ENCODE measurements around the gene ZMYND8. TPM values are rescaled to one million over a fixed set of nuclear protein-coding genes. Genes with fewer than 3 reads are reported as not detected.

Gene ZMYND8
- polyA plus RNA-seq, 1 donor from 2014 or later, result 16.8 TPM

- Histone ChIP-seq H3K9me3 (ENCODE audit: low read length) (no peaks in the 10 kb centered on the region), H3K9me2 (ENCODE audit: insufficient read depth, low read length) (no peaks in the 10 kb centered on the region), H3K79me2 (replicated peaks; ENCODE audit: insufficient read depth, low read length) (no peaks in the 10 kb centered on the region), H3K4me3 (ENCODE audit: low read length) (no peak overlapping the region), H3K4me2 (ENCODE audit: low read length) (no peak overlapping the region), H3K9ac (ENCODE audit: low read length) (no peak overlapping the region), H2AFZ (ENCODE audit: low read depth, low read length) (no peak overlapping the region), H3K27me3 (ENCODE audit: insufficient read depth, low read depth, low read length) (no peaks in the 10 kb centered on the region), H4K20me1 (ENCODE audit: insufficient read depth) (no peaks in the 10 kb centered on the region), H3K36me3 (ENCODE audit: insufficient read depth, low read length) (no peaks in the 10 kb centered on the region), H3K27ac (ENCODE audit: low read length) (no peak overlapping the region), H3F3A (ENCODE audit: insufficient read depth, low read length, poor library complexity, severe bottlenecking) (peaks cover 4% of the 10 kb centered on the region)
- TF ChIP-seq TAF1 (IDR thresholded peaks at IDR 0.05; ENCODE audit: low read depth), result no peak
- TF ChIP-seq RAD21 (conservative IDR thresholded peaks at IDR 0.05), result no peak
- TF ChIP-seq REST (IDR thresholded peaks at IDR 0.05; ENCODE audit: borderline replicate concordance), result no peak
- no peak for TF ChIP-seq MXI1 (conservative IDR thresholded peaks at IDR 0.05; ENCODE audit: poor library complexity, severe bottlenecking)
- no peak for TF ChIP-seq SMC3 (conservative IDR thresholded peaks at IDR 0.05; ENCODE audit: poor library complexity)
- no peak for TF ChIP-seq EP300 (conservative IDR thresholded peaks at IDR 0.05; ENCODE audit: poor library complexity, severe bottlenecking)
- TF ChIP-seq CTCF (IDR thresholded peaks at IDR 0.05; ENCODE audit: poor library complexity, severe bottlenecking), result no peak
- no peak for TF ChIP-seq POLR2AphosphoS5 (IDR thresholded peaks at IDR 0.05)
- no peak for TF ChIP-seq EZH2 (IDR thresholded peaks at IDR 0.05; ENCODE audit: borderline replicate concordance, insufficient read depth, low read length, poor library complexity, severe bottlenecking)
Measured at GRCh38 chr20:47285189-47285588, 71.3 kb downstream of the ZMYND8 start.

GRCh38 chr20:47284373-47284772 is 72.1 kb downstream of the ZMYND8 start:
- no peaks in the 10 kb centered on the region for H3K36me3 ChIP-seq (ENCODE audit: insufficient read depth, low read length)
- no peak for TF ChIP-seq SMC3 (conservative IDR thresholded peaks at IDR 0.05; ENCODE audit: poor library complexity)
- no peak for TF ChIP-seq MXI1 (conservative IDR thresholded peaks at IDR 0.05; ENCODE audit: poor library complexity, severe bottlenecking)
- no peak for TF ChIP-seq POLR2AphosphoS5 (IDR thresholded peaks at IDR 0.05)
- TF ChIP-seq CTCF (IDR thresholded peaks at IDR 0.05; ENCODE audit: poor library complexity, severe bottlenecking), result no peak
- TF ChIP-seq REST (IDR thresholded peaks at IDR 0.05; ENCODE audit: borderline replicate concordance), result no peak
- no peak for TF ChIP-seq EZH2 (IDR thresholded peaks at IDR 0.05; ENCODE audit: borderline replicate concordance, insufficient read depth, low read length, poor library complexity, severe bottlenecking)
- TF ChIP-seq RAD21 (conservative IDR thresholded peaks at IDR 0.05), result no peak
- TF ChIP-seq TAF1 (IDR thresholded peaks at IDR 0.05; ENCODE audit: low read depth), result no peak
- no peak for TF ChIP-seq EP300 (conservative IDR thresholded peaks at IDR 0.05; ENCODE audit: poor library complexity, severe bottlenecking)

More at GRCh38 chr20:47284373-47284772, 72.1 kb downstream of the ZMYND8 start:
- no peaks in the 10 kb centered on the region for H4K20me1 ChIP-seq (ENCODE audit: insufficient read depth)
- H3K79me2 ChIP-seq (replicated peaks; ENCODE audit: insufficient read depth, low read length), result no peaks in the 10 kb centered on the region
- H3F3A ChIP-seq (ENCODE audit: insufficient read depth, low read length, poor library complexity, severe bottlenecking), result peaks cover 4% of the 10 kb centered on the region
- no peak overlapping the region for H3K27ac ChIP-seq (ENCODE audit: low read length)
- H2AFZ ChIP-seq (ENCODE audit: low read depth, low read length), result no peak overlapping the region
- no peak overlapping the region for H3K4me3 ChIP-seq (ENCODE audit: low read length)
- H3K9me3 ChIP-seq (ENCODE audit: low read length), result no peaks in the 10 kb centered on the region
- H3K9me2 ChIP-seq (ENCODE audit: insufficient read depth, low read length), result no peaks in the 10 kb centered on the region
- H3K4me2 ChIP-seq (ENCODE audit: low read length), result no peak overlapping the region
- no peaks in the 10 kb centered on the region for H3K27me3 ChIP-seq (ENCODE audit: insufficient read depth, low read depth, low read length)
- H3K9ac ChIP-seq (ENCODE audit: low read length), result no peak overlapping the region
